ENCODE measurements around the gene SKAP2.

The SKAP2 gene

DNA sequence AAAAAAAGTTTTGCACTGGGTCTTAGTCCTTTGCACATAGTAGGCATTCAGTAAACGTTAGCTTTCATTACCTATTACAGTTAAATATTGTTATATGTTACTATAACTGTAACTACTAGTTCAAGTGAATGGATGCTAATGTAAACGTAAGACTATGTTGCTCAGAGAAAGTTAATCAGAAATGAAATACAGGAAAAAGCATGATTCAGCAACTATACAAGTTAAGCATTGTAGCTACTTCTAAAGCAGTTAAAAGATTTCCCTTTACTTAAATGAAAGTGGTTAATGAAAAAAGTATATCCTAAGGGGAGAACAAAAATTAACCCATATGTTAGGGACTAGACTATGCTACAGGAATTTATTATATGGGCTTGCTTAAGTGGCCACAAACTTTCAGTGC, 121.2 kb downstream of the SKAP2 start:
- no peak for DNase-seq

GRCh38 chr7:26735976-26736600, 128.3 kb downstream of the SKAP2 start:
- DNase-seq, result no peak

GRCh38 chr7:26729150-26729775, 135.1 kb downstream of the SKAP2 start:
- DNase-seq, result no peak

DNA sequence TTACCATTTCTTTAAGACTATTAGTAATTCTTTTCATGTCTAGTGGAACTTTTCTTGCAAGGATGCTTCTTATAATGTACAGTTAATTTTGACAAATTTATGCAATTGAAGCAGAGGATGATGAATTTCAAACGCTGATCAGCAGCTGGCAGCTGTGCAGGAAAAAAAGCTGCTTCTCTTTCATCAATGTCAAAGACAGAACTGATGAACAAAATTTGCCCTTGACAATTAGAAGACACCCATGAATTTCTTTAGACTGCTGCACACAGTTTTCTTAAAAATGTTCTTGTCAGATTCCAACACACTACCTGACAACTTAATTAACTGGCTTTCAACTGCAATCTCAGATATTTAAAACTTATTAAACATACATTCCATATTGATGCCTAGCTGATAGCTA, 138.3 kb downstream of the SKAP2 start:
- DNase-seq, result no peak

DNA sequence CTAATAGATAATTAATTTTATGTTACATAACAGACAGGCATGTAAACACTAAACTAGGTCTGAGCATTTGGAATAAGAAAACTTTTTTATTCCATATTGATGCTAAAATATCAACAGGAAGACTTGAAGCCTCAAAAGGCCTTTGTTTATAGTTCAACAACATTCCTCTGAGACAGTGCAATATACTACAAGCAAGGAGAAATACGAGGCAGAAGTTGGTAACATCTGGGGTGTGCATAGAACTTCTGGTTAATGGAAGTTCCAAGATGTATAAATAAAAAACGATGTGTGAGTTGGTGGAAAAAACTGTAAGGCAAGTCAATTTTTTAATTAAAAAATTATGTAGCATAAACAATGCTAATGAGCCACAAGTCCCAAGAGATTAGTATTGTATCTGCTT, 139.6 kb downstream of the SKAP2 start:
- no peak for DNase-seq

- DNase-seq, result no peak
Measured at GRCh38 chr7:26723129-26723528, 141.3 kb downstream of the SKAP2 start.

DNA sequence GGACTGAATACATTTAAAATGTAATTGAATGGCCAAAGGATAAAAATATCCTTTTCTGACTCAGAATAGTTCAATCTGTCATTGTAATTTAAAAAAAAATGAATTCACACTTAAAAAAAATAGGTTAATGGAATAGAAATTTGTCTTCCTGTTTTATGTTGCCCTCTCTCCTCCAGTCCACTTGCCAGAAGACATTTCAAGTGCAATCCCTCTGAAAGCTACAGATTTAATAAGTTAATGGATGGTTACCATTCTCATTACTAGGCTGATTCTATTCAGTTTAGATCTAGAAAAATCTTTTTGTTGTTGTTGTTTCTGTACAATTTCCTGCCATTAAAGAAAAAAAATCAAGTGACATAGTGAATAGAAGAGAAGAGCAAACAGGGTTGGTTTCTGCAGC, 142.9 kb downstream of the SKAP2 start:
- DNase-seq, result no peak

- no peak for DNase-seq
Measured at GRCh38 chr7:26718063-26718462, 146.3 kb downstream of the SKAP2 start.

GRCh38 chr7:26714438-26714837, 150.0 kb downstream of the SKAP2 start:
- no peak for DNase-seq

- DNase-seq, result no peak
Measured at GRCh38 chr7:26714006-26714405, 150.4 kb downstream of the SKAP2 start.

DNA sequence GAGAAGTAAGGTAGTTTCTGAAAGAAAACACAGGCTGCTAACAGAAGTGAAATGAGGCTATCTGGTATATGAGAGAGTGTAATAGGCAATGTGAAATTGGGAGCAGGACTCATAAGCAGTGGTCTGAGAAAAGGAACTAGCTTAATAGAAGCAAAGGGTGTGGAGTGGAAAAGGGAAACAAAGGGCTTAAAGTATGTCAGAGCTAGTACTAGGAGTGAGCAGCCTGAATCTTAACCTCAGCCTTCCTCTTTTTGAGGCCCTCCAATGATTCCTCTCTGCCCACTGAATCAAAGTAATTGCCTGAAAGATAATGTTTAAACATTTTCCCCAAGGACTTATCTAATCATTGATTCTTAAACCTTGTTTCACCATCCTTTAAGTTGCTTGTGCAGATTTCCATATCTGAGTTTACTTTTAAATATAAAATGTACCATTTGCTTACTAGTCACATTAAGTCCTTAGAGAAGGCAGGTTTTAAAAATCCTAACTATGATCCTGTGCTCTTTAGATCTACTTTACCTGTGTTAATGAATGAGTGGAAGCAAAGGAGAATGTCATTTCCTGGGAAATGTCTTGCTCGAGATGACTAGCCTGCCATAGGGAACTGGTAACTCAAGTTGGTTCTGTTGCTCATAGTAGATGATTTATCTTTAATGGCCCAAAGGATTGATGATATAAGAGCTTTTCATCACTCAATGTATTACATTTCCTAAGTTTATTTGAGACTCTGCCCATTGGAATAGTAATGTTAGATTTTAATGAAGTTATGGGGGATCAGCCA, 155.0 kb downstream of the SKAP2 start:
- DNase-seq, result no peak

DNA sequence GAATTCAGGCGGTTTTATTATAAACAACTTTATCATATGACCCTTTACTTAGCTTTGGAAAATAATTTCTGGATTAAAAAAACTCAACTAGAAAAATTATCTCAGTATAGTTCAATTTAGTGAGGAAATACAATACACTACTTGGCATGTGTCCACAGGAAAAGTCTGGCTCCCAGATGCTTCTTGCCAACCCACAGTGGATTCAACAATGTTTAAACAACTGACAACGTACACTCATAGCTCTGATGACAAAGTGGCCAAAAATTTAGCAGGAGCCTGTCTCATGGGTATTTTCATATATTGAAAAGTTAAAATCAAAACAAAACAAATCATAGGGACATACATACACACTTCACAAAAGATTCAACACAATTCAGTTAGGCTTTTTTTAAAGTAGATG, 158.8 kb downstream of the SKAP2 start:
- DNase-seq, result no peak

GRCh38 chr7:26704786-26705185, 159.6 kb downstream of the SKAP2 start:
- no peak for DNase-seq

DNA sequence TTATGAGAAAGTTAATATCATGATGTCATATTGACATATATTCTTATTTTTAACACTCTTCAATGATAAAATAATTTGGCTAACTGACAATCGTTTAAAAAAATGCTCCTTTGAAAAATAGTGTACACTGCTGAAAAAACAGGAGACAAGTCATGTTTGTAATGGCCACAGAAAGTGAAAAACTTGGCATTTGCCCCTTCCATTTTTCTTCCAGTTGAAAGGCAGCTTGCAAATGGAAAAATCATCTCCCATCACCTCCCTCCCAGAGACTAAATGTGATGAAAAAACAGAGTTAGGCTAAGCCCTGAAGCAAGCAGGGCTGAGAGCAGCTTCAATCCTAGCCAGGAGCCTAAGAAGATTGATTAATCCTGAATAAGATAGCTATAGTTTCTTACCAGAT, 160.4 kb downstream of the SKAP2 start:
- DNase-seq, result no peak

- no peak for DNase-seq
Measured at GRCh38 chr7:26700893-26701292, 163.5 kb downstream of the SKAP2 start.

DNA sequence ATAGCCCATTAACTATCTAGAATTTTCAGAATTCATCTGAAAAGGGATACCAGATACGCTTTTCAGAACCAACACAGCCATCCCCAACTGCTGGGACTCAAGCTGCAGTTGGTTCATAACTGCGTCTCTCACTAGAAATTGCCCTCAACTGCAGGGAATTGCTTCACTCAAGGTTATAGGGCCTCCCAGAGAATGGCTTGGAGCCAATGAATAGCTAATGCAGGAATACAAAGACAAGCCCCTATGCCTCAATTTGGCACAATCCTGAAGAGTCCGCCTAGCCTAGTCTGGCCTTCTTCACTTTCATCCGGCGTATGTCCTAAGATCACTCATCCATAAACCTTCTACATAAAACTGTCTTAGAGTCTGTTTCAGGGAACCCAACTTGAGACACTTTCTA, 164.0 kb downstream of the SKAP2 start:
- DNase-seq, result no peak

DNA sequence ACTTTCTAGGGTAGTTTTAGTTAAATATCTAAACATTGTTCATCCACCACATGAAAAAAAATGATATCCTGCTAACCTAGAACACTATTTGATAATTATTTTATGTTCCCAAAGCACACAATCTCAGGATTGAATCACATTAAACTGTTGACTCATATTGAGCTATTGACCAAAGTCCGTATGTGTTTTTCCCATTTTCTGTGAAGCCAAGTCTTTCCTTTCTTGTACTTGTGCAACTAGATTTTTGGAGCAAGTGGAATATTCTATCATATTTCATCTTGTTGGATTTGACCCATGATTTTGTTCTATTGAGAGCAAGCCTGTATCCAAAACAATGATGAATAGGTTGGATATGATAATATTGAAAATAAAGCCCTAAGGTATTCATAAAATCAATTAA, 164.6 kb downstream of the SKAP2 start:
- no peak for DNase-seq

- DNase-seq, result no peak
Measured at GRCh38 chr7:26698806-26699205, 165.6 kb downstream of the SKAP2 start.

- DNase-seq, result no peak
Measured at GRCh38 chr7:26698194-26698593, 166.2 kb downstream of the SKAP2 start.

DNA sequence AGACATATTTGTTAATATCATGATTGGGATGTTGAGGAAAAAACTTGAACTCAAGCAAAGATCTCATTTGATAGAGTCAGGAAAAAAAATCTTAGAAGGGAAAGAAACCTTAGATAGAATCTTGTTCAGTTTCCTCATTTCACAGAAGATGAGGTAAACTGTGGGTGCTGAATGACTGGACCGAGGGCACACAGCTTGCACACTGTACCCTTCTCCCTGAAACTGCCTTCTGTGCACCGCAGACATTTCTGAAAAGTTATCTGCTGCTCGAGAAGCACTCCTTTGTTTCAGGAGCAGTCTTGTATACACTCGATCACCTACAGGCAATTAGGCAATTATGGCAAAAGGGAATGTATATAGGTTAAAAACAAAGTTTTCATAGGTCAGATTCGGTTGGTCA, 167.4 kb downstream of the SKAP2 start:
- DNase-seq, result no peak

- DNase-seq, result no peak
Measured at GRCh38 chr7:26696161-26696560, 168.2 kb downstream of the SKAP2 start.

DNA sequence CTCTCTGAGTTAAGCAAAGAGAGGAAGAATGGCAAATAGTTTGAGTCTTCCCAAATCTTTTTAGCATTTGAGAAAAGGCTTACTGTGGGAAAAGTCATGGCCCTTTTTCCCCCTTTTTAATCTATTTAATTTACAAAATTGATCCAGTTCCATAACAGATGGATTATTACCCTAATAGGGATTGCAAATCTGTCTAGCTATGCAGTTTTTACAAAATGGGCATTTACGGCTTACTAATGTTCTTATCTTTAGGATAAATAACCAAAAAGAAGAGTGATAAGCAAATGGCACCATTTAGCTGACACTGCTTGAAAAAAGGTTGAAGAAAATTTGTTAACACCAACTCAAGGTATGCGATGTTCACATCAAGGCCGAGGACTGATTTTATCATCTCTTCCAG, 169.7 kb downstream of the SKAP2 start:
- DNase-seq, result no peak

- DNase-seq, result no peak
Measured at GRCh38 chr7:26694141-26694540, 170.2 kb downstream of the SKAP2 start.

DNA sequence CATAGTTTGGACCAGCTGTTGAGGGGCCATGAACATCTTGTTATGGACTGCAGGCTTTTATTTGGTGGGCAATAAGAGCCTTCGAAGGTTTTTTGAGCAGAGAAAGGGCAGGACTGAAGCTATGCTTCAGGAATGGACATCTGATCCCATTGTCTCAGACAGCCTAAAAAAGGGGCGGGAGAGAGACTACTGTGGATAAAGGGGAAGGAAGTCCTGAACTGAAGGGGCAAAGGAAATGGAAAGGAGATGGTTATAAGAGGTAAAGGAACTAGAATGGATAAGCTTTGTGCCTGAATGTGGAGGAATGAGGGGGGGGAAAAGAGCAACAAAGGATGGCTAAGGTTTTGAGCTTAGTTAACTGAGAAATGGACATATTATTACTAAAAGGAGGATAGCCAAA, 172.5 kb downstream of the SKAP2 start:
- DNase-seq, result no peak

All from activated naive CD4-positive, alpha-beta T cell (primary cell).